Measurements from ENCODE around the gene SEMA4B.

The SEMA4B gene

DNA sequence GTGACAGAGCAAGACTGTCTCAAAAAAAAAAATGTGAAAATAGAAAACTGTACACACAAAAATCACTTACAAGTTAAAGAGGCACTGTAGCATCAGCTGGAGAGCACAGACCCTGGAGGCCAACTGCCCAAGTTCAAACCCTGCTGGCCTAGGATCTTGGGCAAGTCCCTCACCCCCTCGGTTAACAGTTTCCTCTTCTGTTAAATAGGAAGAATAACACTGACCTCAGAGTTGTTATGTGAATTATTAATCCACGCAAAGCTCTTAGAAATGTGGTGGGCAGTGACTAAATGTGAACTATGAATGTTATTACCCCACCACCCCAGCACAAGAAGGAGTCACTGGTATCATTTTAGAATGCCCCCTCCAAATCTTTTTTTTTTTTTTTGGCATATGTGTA is 21.4 kb downstream of the SEMA4B start:
- FAIRE-seq = no peak
- no peak for DNase-seq (ENCODE audit: insufficient read length, low spot score)
- TF ChIP-seq, protein P1, sequence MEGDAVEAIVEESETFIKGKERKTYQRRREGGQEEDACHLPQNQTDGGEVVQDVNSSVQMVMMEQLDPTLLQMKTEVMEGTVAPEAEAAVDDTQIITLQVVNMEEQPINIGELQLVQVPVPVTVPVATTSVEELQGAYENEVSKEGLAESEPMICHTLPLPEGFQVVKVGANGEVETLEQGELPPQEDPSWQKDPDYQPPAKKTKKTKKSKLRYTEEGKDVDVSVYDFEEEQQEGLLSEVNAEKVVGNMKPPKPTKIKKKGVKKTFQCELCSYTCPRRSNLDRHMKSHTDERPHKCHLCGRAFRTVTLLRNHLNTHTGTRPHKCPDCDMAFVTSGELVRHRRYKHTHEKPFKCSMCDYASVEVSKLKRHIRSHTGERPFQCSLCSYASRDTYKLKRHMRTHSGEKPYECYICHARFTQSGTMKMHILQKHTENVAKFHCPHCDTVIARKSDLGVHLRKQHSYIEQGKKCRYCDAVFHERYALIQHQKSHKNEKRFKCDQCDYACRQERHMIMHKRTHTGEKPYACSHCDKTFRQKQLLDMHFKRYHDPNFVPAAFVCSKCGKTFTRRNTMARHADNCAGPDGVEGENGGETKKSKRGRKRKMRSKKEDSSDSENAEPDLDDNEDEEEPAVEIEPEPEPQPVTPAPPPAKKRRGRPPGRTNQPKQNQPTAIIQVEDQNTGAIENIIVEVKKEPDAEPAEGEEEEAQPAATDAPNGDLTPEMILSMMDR (IDR thresholded peaks at IDR 0.05; ENCODE audit: insufficient read depth, missing control alignments) = no peak

DNA sequence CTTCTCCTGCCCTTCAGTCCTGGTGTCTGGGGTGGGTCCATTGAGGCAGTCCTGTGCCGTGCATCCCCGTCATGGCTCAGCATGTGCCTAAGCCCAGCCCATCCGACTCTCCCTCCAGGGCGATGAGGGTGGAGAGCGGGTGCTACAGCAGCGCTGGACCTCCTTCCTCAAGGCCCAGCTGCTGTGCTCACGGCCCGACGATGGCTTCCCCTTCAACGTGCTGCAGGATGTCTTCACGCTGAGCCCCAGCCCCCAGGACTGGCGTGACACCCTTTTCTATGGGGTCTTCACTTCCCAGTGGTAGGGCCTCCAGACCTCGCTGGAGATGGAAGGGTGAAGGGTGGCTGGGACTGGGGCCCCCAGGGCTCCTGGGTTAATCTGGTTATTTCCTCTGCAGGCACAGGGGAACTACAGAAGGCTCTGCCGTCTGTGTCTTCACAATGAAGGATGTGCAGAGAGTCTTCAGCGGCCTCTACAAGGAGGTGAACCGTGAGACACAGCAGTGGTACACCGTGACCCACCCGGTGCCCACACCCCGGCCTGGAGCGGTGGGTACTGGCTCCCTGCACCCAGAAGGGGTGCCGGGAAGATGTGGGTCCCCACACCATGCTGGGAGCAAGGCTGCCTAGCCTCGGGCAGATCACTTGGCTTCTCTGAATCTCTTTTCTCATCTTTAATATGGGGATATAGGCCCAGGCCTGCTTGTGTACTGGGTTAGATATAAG is 22.5 kb downstream of the SEMA4B start:
- TF ChIP-seq, protein P1 (IDR thresholded peaks at IDR 0.05; ENCODE audit: insufficient read depth, missing control alignments) = no peak
- DNase-seq (ENCODE audit: insufficient read length, low spot score) = no peak
- no peak for FAIRE-seq

DNA sequence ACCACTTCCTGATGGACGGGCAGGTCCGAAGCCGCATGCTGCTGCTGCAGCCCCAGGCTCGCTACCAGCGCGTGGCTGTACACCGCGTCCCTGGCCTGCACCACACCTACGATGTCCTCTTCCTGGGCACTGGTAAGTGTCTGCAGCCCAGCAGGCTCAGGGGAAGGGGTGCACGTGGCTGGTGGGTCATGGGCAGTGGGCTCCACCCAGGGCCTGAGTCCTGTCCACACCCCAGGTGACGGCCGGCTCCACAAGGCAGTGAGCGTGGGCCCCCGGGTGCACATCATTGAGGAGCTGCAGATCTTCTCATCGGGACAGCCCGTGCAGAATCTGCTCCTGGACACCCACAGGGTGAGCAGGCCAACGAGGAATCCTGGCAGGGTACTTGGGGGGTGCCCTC is 23.9 kb downstream of the SEMA4B start:
- TF ChIP-seq, protein P1 (IDR thresholded peaks at IDR 0.05; ENCODE audit: insufficient read depth, missing control alignments) = no peak
- FAIRE-seq (no peak), DNase-seq (ENCODE audit: insufficient read length, low spot score) (no peak)

DNA sequence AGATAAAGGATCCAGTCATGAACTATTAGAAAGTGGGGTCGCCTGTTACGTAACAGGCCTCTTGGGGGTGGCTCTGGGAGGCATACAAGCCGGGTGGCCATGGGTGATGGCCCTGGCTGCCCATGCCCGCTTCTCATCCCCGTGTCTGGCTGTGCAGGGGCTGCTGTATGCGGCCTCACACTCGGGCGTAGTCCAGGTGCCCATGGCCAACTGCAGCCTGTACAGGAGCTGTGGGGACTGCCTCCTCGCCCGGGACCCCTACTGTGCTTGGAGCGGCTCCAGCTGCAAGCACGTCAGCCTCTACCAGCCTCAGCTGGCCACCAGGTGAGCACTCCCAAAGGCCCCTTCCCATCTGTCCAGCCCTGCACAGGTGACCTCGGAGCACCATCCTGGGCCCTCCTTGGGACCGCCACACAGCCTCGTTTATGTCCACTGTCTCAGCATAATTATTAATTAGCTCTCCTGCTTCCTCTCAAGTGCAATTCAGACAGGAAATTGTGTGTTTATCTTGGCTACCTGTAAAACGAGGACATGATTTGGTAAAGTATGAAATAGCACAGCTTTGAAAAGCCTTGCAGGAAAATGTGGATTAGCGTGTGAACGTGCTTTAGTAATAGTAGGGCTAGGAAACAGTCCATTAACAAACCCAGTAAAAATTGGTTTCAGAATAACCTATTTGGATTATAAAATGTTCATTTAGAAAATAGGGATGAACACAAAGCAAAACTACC is 24.5 kb downstream of the SEMA4B start:
- DNase-seq (ENCODE audit: insufficient read length, low spot score) (no peak), FAIRE-seq (no peak)
- TF ChIP-seq, protein P1 (IDR thresholded peaks at IDR 0.05; ENCODE audit: insufficient read depth, missing control alignments) = no peak

DNA sequence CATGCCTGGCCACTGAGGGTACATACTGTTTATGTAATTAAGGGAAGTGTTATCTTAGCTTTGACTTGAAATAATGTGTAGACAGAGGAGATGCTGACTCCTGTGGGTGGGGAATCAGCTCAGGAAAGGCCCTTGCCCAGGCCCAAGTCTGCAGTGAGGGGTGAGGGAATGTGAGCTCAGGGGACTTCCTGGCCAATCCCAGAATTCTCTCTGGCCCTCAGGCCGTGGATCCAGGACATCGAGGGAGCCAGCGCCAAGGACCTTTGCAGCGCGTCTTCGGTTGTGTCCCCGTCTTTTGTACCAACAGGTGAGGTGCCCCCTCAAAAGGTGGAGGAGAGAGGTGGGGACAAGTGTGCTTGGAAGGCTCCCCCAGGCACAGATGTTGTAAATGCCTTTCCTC is 26.2 kb downstream of the SEMA4B start:
- no peak for DNase-seq (ENCODE audit: insufficient read length, low spot score)
- TF ChIP-seq, protein P1 (IDR thresholded peaks at IDR 0.05; ENCODE audit: insufficient read depth, missing control alignments) = no peak
- FAIRE-seq = no peak

DNA sequence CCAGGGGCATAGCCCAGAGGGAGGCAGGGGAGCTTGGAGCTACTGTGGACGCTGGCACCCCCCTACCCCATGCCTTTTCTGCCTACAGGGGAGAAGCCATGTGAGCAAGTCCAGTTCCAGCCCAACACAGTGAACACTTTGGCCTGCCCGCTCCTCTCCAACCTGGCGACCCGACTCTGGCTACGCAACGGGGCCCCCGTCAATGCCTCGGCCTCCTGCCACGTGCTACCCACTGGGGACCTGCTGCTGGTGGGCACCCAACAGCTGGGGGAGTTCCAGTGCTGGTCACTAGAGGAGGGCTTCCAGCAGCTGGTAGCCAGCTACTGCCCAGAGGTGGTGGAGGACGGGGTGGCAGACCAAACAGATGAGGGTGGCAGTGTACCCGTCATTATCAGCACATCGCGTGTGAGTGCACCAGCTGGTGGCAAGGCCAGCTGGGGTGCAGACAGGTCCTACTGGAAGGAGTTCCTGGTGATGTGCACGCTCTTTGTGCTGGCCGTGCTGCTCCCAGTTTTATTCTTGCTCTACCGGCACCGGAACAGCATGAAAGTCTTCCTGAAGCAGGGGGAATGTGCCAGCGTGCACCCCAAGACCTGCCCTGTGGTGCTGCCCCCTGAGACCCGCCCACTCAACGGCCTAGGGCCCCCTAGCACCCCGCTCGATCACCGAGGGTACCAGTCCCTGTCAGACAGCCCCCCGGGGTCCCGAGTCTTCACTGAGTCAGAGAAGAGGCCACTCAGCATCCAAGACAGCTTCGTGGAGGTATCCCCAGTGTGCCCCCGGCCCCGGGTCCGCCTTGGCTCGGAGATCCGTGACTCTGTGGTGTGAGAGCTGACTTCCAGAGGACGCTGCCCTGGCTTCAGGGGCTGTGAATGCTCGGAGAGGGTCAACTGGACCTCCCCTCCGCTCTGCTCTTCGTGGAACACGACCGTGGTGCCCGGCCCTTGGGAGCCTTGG is 27.0 kb downstream of the SEMA4B start:
- TF ChIP-seq, protein P1 (IDR thresholded peaks at IDR 0.05; ENCODE audit: insufficient read depth, missing control alignments) = no peak
- DNase-seq (ENCODE audit: insufficient read length, low spot score) (no peak), FAIRE-seq (no peak)

Measured in D721Med (cell line).